NB4 (cell line): ENCODE measurements around the gene SGCA.
A peak's percentile ranks its signal among the peaks of the same experiment; 100 is the strongest.

Experiments
- DNase-seq: peaks from one replicate; pipeline ENCODE4 v3.0.0; 2010; ENCODE audit warnings: low read depth
- H3K4me3 ChIP-seq: one replicate; pipeline ENCODE4 v1.5.1; 2011; ENCODE audit warnings: mild to moderate bottlenecking, low read depth, low read length, moderate library complexity
- MYC ChIP-seq: IDR thresholded peaks from 2 replicates; pipeline ENCODE4 v1.6.1; 2011; ENCODE audit warnings: low read depth, low read length
- POLR2A ChIP-seq: IDR thresholded peaks from 2 replicates; pipeline ENCODE4 v1.6.1; 2011; ENCODE audit warnings: mild to moderate bottlenecking; ENCODE audit not compliant: insufficient read length; ENCODE audit errors: extremely low read depth
- TF ChIP-seq, protein P1 (sequence below): IDR thresholded peaks from one replicate; pipeline ENCODE4 v1.5.1; 2012; ENCODE audit warnings: low read depth, low read length
- TF ChIP-seq, protein P2 (sequence below): IDR thresholded peaks from 2 replicates; pipeline ENCODE4 v1.6.1; 2011; ENCODE audit warnings: low read depth, low read length

Gene SGCA

GRCh38 chr17:50204431-50204830 is 38.6 kb downstream of the SGCA start:
- TF ChIP-seq MYC (no peak), POLR2A (no peak)
- TF ChIP-seq, protein P1, sequence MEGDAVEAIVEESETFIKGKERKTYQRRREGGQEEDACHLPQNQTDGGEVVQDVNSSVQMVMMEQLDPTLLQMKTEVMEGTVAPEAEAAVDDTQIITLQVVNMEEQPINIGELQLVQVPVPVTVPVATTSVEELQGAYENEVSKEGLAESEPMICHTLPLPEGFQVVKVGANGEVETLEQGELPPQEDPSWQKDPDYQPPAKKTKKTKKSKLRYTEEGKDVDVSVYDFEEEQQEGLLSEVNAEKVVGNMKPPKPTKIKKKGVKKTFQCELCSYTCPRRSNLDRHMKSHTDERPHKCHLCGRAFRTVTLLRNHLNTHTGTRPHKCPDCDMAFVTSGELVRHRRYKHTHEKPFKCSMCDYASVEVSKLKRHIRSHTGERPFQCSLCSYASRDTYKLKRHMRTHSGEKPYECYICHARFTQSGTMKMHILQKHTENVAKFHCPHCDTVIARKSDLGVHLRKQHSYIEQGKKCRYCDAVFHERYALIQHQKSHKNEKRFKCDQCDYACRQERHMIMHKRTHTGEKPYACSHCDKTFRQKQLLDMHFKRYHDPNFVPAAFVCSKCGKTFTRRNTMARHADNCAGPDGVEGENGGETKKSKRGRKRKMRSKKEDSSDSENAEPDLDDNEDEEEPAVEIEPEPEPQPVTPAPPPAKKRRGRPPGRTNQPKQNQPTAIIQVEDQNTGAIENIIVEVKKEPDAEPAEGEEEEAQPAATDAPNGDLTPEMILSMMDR, result no peak
- TF ChIP-seq, protein P2, sequence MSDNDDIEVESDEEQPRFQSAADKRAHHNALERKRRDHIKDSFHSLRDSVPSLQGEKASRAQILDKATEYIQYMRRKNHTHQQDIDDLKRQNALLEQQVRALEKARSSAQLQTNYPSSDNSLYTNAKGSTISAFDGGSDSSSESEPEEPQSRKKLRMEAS, result no peak

DNA sequence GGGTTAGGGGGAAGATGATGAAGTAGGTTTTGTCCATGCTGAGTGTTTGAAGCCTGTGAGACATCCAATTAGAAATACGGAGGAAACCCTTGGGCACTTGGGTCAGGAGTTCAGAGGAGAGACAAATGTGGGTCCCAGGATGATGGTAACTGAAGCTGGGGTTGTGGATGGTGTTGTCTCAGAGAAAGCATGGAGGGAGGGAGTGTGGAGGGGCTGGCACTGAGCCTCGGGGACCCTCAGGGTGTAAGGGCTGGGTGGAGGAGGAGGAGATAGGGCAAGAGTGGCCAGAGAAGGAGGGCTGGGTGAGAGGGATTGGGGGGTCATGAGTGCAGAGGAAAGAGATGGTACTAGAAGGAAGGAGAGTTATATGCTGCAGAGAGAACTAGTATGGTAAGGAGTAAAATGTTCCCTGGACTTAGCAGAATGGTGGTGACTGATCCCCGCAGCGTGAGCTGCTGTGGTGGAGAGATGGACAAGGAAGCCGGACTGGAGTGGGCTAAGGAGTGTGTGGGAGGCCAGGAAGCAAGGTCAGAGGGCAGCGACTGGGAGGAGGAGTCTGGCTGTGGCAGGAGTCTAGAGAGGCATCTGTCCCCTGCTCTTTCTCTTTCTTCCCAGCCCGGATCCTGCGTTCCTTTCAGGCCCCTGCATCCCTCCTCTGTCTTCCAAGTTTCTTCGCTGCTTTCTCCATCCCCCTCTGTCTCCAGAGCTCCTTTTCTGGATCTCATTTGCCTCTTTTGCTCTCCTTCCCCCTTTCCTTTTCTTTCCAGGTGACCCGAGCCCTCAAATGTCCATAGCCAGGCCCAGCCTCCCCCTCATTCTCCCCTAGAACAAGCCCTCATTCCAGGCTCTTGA is 39.5 kb downstream of the SGCA start:
- TF ChIP-seq MYC (no peak), POLR2A (no peak)
- TF ChIP-seq, protein P1, result no peak
- TF ChIP-seq, protein P2, result no peak
- H3K4me3 ChIP-seq, result no peak overlapping the region
- DNase-seq, result no peak

More at GRCh38 chr17:50204431-50204830, 38.6 kb downstream of the SGCA start:
- DNase-seq, result no peak
- no peak overlapping the region for H3K4me3 ChIP-seq

DNA sequence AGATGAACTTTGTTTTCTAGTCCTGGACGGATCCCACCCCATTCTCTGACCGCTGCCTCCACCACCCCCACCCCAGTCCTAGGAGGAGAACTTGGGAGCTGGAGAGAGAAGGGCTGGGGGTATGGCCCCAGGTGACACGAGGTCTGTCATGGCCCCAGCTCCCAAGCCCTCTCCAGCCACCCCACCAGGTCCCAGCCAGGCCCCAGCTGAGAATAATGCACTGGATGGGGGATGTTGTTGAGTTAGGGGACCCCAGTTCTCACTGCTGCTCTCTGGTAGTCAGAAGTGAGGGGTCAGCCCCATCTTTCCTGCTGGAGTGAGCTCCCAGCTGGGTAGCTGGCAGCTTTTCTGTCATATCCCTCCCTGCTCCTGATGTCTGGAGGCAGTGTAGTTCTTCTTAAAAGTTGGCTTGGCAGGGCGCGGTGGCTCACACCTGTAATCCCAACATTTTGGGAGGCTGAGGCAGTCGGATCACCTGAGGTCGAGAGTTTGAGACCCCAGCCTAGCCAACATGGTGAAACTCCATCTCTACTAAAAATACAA is 40.2 kb downstream of the SGCA start:
- DNase-seq, result no peak
- no peak overlapping the region for H3K4me3 ChIP-seq
- TF ChIP-seq, protein P1, result no peak
- TF ChIP-seq, protein P2, result no peak
- TF ChIP-seq POLR2A, result no peak
- no peak for TF ChIP-seq MYC

GRCh38 chr17:50206604-50207293 is 40.9 kb downstream of the SGCA start:
- TF ChIP-seq, protein P2, result no peak
- TF ChIP-seq, protein P1, result no peak
- no peak for TF ChIP-seq POLR2A
- no peak for TF ChIP-seq MYC
- peak; percentile 30 for DNase-seq
- H3K4me3 ChIP-seq, result no peak overlapping the region

DNA sequence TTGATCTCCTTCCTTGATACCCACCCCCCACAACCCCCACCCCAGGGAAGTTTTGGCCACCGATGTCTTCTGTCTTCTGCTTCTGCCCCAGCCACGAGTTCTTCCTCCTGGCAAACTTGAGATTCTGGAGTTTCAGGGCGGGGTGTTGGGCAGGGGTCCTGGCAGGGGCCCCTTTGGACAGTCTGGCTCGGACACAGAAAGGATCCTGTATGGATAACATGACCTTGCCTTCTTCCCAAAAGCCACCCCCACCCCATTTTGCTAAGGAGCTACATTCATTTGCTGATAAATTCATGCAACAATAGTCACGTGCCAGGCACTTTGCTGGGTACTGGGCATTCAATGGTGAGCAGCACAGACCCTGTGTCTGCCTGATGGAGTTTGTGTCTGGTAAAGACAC is 41.5 kb downstream of the SGCA start:
- H3K4me3 ChIP-seq, result no peak overlapping the region
- no peak for TF ChIP-seq POLR2A
- no peak for TF ChIP-seq MYC
- TF ChIP-seq, protein P2, result no peak
- TF ChIP-seq, protein P1, result no peak
- no peak for DNase-seq
